ENCODE data around the gene PCDHGB5. TPM values are rescaled to one million over a fixed set of nuclear protein-coding genes. Genes with fewer than 3 reads are reported as not detected.
"Not testable (repeated sequence)": the region's sequence is repeated elsewhere in the genome, so short reads cannot be mapped to it uniquely, and the experiment has no call there.

Gene PCDHGB5
- total and polyA plus RNA-seq, 2 donors: 1.1 to 1.6 TPM

DNA sequence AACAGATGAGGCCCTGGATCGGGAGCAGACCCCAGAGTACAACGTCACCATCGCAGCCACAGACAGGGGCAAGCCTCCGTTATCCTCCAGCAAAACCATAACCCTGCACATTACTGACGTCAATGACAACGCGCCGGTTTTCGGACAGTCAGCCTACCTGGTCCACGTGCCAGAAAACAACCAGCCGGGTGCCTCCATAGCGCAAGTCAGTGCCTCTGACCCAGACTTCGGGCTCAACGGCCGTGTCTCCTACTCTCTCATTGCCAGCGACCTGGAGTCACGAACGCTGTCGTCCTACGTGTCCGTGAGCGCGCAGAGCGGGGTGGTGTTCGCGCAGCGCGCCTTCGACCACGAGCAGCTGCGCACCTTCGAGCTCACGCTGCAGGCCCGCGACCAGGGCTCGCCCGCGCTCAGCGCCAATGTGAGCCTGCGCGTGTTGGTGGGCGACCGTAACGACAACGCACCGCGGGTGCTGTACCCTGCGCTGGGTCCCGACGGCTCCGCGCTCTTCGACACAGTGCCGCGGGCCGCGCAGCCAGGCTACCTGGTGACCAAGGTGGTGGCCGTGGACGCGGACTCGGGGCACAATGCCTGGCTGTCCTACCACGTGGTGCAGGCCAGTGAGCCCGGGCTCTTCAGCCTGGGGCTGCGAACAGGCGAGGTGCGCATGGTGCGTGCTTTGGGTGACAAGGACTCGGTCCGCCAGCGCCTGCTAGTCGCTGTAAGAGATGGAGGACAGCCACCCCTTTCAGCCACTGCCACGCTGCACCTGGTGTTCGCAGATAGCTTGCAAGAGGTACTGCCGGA lies 21.5 kb downstream of the PCDHGB5 start:
- Histone ChIP-seq H3K4me3 (ENCODE audit: low read length in 2 of 2) (no peak overlapping the region), H3K4me1 (ENCODE audit: control insufficient read depth in 2 of 2, insufficient read depth in 2 of 2, low read length in 2 of 2) (peaks cover 0 to 6% of the 10 kb centered on the region in 2 donors), H3K27me3 (ENCODE audit: control insufficient read depth in 2 of 2, insufficient read depth in 1 of 2, low read length in 1 of 2) (peaks cover 56 to 96% of the 10 kb centered on the region in 2 donors), H3K9me3 (ENCODE audit: control insufficient read depth in 2 of 2, insufficient read depth in 1 of 2, low read length in 1 of 2) (peaks cover 19 to 36% of the 10 kb centered on the region in 2 donors), H3K27ac (ENCODE audit: low read depth in 1 of 2, low read length in 1 of 2) (no peak overlapping the region), H3K36me3 (ENCODE audit: control insufficient read depth in 2 of 2, insufficient read depth in 2 of 2, low read length in 1 of 2) (no peaks in the 10 kb centered on the region)
- WGBS: 44% methylated on average over 74 of the region's 74 CpGs
- no peak for DNase-seq (ENCODE audit: low read depth in 6 of 9, low spot score in 9 of 9)

DNA sequence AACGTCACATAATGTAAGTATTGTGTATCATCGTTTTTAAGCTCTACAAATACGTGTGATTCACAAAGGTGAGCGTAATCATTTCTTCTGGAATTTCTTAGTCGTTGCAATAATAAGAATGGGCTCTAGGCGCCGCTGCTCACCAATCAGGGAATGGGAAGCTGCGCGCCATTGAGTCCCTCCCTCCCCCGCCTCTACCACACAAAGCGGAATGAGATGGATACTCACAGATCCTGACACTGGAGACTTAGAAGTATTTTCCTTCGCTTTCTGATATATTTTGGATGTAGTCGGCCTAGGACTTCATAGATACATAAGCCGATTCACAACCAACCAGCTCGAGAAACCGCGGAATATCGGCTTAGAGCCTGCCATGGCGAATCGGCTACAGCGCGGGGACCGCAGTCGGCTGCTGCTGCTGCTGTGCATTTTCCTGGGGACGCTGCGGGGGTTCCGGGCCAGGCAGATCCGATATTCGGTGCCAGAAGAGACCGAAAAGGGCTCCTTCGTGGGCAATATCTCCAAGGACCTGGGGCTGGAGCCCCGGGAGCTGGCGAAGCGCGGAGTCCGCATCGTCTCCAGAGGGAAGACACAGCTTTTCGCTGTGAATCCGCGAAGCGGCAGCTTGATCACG lies 23.2 kb downstream of the PCDHGB5 start, which contains the start of gene PCDHGA11:
TSS of gene PCDHGA11 (plus strand) at position 197 of the 634 bp plus-strand sequence. CDS start at position 374, 177 bp downstream.
- peak within 1 kb of the TSS; percentile 43 for H3K4me3 ChIP-seq (ENCODE audit: low read length in 2 of 2)
- no peak within 1 kb of the TSS for H3K27ac ChIP-seq (ENCODE audit: low read depth in 1 of 2, low read length in 1 of 2)
- peaks cover 0 to 6% of the 10 kb centered on the region in 2 donors for H3K4me1 ChIP-seq (ENCODE audit: control insufficient read depth in 2 of 2, insufficient read depth in 2 of 2, low read length in 2 of 2)
- H3K27me3 ChIP-seq (ENCODE audit: control insufficient read depth in 2 of 2, insufficient read depth in 1 of 2, low read length in 1 of 2): peaks cover 48 to 88% of the 10 kb centered on the region in 2 donors
- peak in 5 of 9 donors; percentile 24 to 76 (median 48) for DNase-seq (ENCODE audit: low read depth in 6 of 9, low spot score in 9 of 9)
- 8% methylated on average over 42 of the region's 42 CpGs for WGBS
- peaks cover 19 to 36% of the 10 kb centered on the region in 2 donors for H3K9me3 ChIP-seq (ENCODE audit: control insufficient read depth in 2 of 2, insufficient read depth in 1 of 2, low read length in 1 of 2)
- H3K36me3 ChIP-seq (ENCODE audit: control insufficient read depth in 2 of 2, insufficient read depth in 2 of 2, low read length in 1 of 2): no peaks in the 10 kb centered on the region

DNA sequence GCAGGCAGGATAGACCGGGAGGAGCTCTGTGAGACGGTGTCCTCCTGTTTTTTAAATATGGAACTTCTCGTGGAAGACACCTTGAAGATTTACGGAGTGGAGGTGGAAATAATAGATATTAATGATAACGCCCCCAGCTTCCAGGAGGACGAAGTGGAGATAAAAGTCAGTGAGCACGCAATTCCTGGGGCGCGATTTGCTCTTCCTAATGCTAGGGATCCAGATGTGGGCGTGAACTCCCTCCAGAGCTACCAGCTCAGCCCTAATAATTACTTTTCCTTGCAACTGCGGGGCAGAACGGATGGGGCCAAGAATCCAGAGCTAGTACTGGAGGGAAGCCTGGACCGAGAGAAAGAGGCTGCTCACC lies 23.7 kb downstream of the PCDHGB5 start:
- Histone ChIP-seq H3K9me3 (ENCODE audit: control insufficient read depth in 2 of 2, insufficient read depth in 1 of 2, low read length in 1 of 2) (peaks cover 19 to 36% of the 10 kb centered on the region in 2 donors), H3K4me1 (ENCODE audit: control insufficient read depth in 2 of 2, insufficient read depth in 2 of 2, low read length in 2 of 2) (peaks cover 0 to 6% of the 10 kb centered on the region in 2 donors), H3K27ac (ENCODE audit: low read depth in 1 of 2, low read length in 1 of 2) (no peak overlapping the region), H3K4me3 (ENCODE audit: low read length in 2 of 2) (peak overlapping the region; percentile 43), H3K27me3 (ENCODE audit: control insufficient read depth in 2 of 2, insufficient read depth in 1 of 2, low read length in 1 of 2) (peaks cover 45 to 88% of the 10 kb centered on the region in 2 donors), H3K36me3 (ENCODE audit: control insufficient read depth in 2 of 2, insufficient read depth in 2 of 2, low read length in 1 of 2) (no peaks in the 10 kb centered on the region)
- no peak for DNase-seq (ENCODE audit: low read depth in 6 of 9, low spot score in 9 of 9)
- 12% methylated on average over 13 of the region's 13 CpGs for WGBS

DNA sequence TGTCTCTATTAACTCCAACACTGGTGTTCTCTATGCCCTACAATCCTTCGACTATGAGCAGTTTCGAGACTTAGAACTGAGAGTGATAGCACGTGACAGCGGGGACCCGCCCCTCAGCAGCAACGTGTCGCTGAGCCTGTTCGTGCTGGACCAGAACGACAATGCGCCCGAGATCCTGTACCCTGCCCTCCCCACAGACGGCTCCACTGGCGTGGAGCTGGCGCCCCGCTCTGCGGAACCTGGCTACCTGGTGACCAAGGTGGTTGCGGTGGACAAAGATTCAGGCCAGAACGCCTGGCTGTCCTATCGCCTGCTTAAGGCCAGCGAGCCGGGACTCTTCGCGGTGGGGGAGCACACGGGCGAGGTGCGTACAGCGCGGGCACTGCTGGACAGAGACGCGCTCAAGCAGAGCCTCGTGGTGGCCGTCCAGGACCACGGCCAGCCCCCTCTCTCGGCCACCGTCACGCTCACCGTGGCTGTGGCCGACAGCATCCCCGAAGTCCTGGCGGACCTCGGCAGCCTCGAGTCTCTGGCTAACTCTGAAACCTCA lies 25.1 kb downstream of the PCDHGB5 start:
- peaks cover 39 to 88% of the 10 kb centered on the region in 2 donors for H3K27me3 ChIP-seq (ENCODE audit: control insufficient read depth in 2 of 2, insufficient read depth in 1 of 2, low read length in 1 of 2)
- DNase-seq (ENCODE audit: low read depth in 6 of 9, low spot score in 9 of 9): no peak
- WGBS: 35% methylated on average over 42 of the region's 42 CpGs
- peaks cover 0 to 6% of the 10 kb centered on the region in 2 donors for H3K4me1 ChIP-seq (ENCODE audit: control insufficient read depth in 2 of 2, insufficient read depth in 2 of 2, low read length in 2 of 2)
- no peak overlapping the region for H3K27ac ChIP-seq (ENCODE audit: low read depth in 1 of 2, low read length in 1 of 2)
- no peak overlapping the region for H3K4me3 ChIP-seq (ENCODE audit: low read length in 2 of 2)
- H3K9me3 ChIP-seq (ENCODE audit: control insufficient read depth in 2 of 2, insufficient read depth in 1 of 2, low read length in 1 of 2): peaks cover 22 to 42% of the 10 kb centered on the region in 2 donors
- no peaks in the 10 kb centered on the region for H3K36me3 ChIP-seq (ENCODE audit: control insufficient read depth in 2 of 2, insufficient read depth in 2 of 2, low read length in 1 of 2)

DNA sequence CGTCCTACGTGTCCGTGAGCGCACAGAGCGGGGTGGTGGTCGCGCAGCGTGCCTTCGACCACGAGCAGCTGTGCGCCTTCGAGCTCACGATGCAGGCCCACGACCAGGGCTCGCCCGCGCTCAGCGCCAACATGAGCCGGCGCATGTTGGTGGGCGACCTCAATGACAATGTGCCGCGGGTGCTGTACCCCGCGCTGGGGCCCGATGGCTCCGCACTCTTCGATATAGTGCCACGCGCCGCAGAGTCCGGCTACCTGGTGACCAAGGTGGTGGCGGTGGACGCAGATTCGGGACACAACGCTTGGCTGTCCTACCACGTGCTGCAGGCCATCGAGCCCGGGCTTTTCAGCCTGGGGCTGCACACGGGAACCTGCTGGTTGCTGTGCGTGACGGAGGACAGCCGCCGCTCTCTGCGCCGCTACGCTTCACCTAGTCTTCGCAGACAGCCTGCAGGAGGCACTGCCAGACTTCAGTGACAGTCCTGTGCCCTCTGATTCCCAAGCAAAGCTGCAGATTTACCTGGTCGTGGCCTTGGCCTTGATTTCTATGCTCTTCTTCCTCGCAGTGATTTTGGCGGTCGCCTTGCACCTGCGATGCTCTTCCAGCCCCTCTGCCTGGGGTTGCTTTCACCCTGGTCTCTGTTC lies 30.2 kb downstream of the PCDHGB5 start:
- H3K9me3 ChIP-seq (ENCODE audit: control insufficient read depth in 2 of 2, insufficient read depth in 1 of 2, low read length in 1 of 2): peaks cover 17 to 35% of the 10 kb centered on the region in 2 donors
- no peak overlapping the region for H3K27ac ChIP-seq (ENCODE audit: low read depth in 1 of 2, low read length in 1 of 2)
- H3K4me3 ChIP-seq (ENCODE audit: low read length in 2 of 2): no peak overlapping the region
- H3K36me3 ChIP-seq (ENCODE audit: control insufficient read depth in 2 of 2, insufficient read depth in 2 of 2, low read length in 1 of 2): no peaks in the 10 kb centered on the region
- H3K4me1 ChIP-seq (ENCODE audit: control insufficient read depth in 2 of 2, insufficient read depth in 2 of 2, low read length in 2 of 2): no peaks in the 10 kb centered on the region
- DNase-seq (ENCODE audit: low read depth in 6 of 9, low spot score in 9 of 9): no peak
- WGBS: 67% methylated on average over 53 of the region's 53 CpGs
- H3K27me3 ChIP-seq (ENCODE audit: control insufficient read depth in 2 of 2, insufficient read depth in 1 of 2, low read length in 1 of 2): peaks cover 21 to 85% of the 10 kb centered on the region in 2 donors

DNA sequence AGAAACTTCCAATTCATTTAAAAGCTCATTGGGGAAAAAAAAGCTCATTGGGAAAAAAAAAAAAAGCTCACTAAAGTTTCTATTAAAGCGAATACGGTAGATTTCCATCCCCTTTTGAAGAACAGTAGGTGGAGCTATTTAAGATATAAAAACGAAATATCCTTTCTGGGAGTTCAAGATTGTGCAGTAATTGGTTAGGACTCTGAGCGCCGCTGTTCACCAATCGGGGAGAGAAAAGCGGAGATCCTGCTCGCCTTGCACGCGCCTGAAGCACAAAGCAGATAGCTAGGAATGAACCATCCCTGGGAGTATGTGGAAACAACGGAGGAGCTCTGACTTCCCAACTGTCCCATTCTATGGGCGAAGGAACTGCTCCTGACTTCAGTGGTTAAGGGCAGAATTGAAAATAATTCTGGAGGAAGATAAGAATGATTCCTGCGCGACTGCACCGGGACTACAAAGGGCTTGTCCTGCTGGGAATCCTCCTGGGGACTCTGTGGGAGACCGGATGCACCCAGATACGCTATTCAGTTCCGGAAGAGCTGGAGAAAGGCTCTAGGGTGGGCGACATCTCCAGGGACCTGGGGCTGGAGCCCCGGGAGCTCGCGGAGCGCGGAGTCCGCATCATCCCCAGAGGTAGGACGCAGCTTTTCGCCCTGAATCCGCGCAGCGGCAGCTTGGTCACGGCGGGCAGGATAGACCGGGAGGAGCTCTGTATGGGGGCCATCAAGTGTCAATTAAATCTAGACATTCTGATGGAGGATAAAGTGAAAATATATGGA lies 32.8 kb downstream of the PCDHGB5 start, which contains the start of gene PCDHGA12:
TSS of gene PCDHGA12 (plus strand) at position 176 of the 782 bp plus-strand sequence. CDS start at position 429, 253 bp downstream.
- Histone ChIP-seq H3K4me3 (ENCODE audit: low read length in 2 of 2) (peak within 1 kb of the TSS in 1 of 2 donors; percentile 14), H3K9me3 (ENCODE audit: control insufficient read depth in 2 of 2, insufficient read depth in 1 of 2, low read length in 1 of 2) (peaks cover 17 to 30% of the 10 kb centered on the region in 2 donors), H3K27ac (ENCODE audit: low read depth in 1 of 2, low read length in 1 of 2) (no peak within 1 kb of the TSS), H3K27me3 (ENCODE audit: control insufficient read depth in 2 of 2, insufficient read depth in 1 of 2, low read length in 1 of 2) (peaks cover 18 to 81% of the 10 kb centered on the region in 2 donors), H3K4me1 (ENCODE audit: control insufficient read depth in 2 of 2, insufficient read depth in 2 of 2, low read length in 2 of 2) (no peaks in the 10 kb centered on the region), H3K36me3 (ENCODE audit: control insufficient read depth in 2 of 2, insufficient read depth in 2 of 2, low read length in 1 of 2) (no peaks in the 10 kb centered on the region)
- WGBS: 16% methylated on average over 33 of the region's 33 CpGs
- DNase-seq (ENCODE audit: low read depth in 6 of 9, low spot score in 9 of 9): peak in 1 of 9 donors; percentile 49

DNA sequence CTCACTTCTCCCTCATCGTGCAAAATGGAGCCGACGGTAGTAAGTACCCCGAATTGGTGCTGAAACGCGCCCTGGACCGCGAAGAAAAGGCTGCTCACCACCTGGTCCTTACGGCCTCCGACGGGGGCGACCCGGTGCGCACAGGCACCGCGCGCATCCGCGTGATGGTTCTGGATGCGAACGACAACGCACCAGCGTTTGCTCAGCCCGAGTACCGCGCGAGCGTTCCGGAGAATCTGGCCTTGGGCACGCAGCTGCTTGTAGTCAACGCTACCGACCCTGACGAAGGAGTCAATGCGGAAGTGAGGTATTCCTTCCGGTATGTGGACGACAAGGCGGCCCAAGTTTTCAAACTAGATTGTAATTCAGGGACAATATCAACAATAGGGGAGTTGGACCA lies 33.5 kb downstream of the PCDHGB5 start:
- whole genome bisulfite sequencing: 21% methylated on average over 37 of the region's 37 CpGs
- Histone ChIP-seq H3K4me3 (ENCODE audit: low read length in 2 of 2) (peak overlapping the region in 1 of 2 donors; percentile 14), H3K9me3 (ENCODE audit: control insufficient read depth in 2 of 2, insufficient read depth in 1 of 2, low read length in 1 of 2) (peaks cover 17 to 30% of the 10 kb centered on the region in 2 donors), H3K36me3 (ENCODE audit: control insufficient read depth in 2 of 2, insufficient read depth in 2 of 2, low read length in 1 of 2) (no peaks in the 10 kb centered on the region), H3K27ac (ENCODE audit: low read depth in 1 of 2, low read length in 1 of 2) (no peak overlapping the region), H3K27me3 (ENCODE audit: control insufficient read depth in 2 of 2, insufficient read depth in 1 of 2, low read length in 1 of 2) (peaks cover 18 to 73% of the 10 kb centered on the region in 2 donors), H3K4me1 (ENCODE audit: control insufficient read depth in 2 of 2, insufficient read depth in 2 of 2, low read length in 2 of 2) (no peaks in the 10 kb centered on the region)
- DNase-seq (ENCODE audit: low read depth in 6 of 9, low spot score in 9 of 9): no peak

DNA sequence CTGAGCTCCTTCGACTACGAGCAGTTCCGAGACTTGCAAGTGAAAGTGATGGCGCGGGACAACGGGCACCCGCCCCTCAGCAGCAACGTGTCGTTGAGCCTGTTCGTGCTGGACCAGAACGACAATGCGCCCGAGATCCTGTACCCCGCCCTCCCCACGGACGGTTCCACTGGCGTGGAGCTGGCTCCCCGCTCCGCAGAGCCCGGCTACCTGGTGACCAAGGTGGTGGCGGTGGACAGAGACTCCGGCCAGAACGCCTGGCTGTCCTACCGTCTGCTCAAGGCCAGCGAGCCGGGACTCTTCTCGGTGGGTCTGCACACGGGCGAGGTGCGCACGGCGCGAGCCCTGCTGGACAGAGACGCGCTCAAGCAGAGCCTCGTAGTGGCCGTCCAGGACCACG lies 34.6 kb downstream of the PCDHGB5 start:
- DNase-seq (ENCODE audit: low read depth in 6 of 9, low spot score in 9 of 9); H3K36me3 ChIP-seq (ENCODE audit: control insufficient read depth in 2 of 2, insufficient read depth in 2 of 2, low read length in 1 of 2); H3K4me3 ChIP-seq (ENCODE audit: low read length in 2 of 2); H3K27ac ChIP-seq (ENCODE audit: low read depth in 1 of 2, low read length in 1 of 2); H3K4me1 ChIP-seq (ENCODE audit: control insufficient read depth in 2 of 2, insufficient read depth in 2 of 2, low read length in 2 of 2): not testable (repeated sequence)
- peaks cover 17 to 29% of the 10 kb centered on the region in 2 donors for H3K9me3 ChIP-seq (ENCODE audit: control insufficient read depth in 2 of 2, insufficient read depth in 1 of 2, low read length in 1 of 2)
- H3K27me3 ChIP-seq (ENCODE audit: control insufficient read depth in 2 of 2, insufficient read depth in 1 of 2, low read length in 1 of 2): peaks cover 17 to 63% of the 10 kb centered on the region in 2 donors
- 47% methylated on average over 38 of the region's 38 CpGs for WGBS

All from thymus (tissue), 11 donors.